ENCODE measurements around the gene COLGALT1. TPM values are rescaled to one million over a fixed set of nuclear protein-coding genes. Genes with fewer than 3 reads are reported as not detected.
A peak's percentile ranks its signal among the peaks of the same experiment; 100 is the strongest.

COLGALT1 gene
- total and polyA plus RNA-seq, 2 of the 8 experiments (the other 6 are each of a cell fraction or from before 2014, with no cell fraction given): 44.7 to 58.1 TPM

DNA sequence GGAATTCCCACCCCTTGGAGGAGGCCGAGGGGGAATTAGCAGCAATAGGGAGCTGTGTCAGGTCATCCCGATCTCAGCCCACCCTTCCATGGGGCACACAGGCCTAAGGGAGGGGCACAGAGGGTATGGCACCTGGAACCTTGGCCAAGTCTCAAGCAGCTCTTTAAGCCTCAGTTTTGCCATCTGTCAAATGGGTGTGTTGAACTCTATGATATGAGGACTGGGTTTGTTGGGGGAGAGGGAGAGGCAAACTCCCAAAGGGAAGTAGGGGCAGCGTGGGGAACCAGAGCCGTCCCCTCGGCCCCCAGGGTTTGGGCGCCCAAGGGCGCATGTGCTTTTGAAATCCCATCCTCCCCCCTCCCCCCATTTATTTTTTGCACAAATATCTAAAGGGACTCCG is 49.7 kb downstream of the COLGALT1 start:
- H2AK5ac ChIP-seq (ENCODE audit: low read depth, low read length): 0 out of 2 replicates have a peak overlapping the region, but pooled peaks have one; percentile 75
- H3K4me3 ChIP-seq (ENCODE audit: extremely low read depth in 1 of 4, insufficient read depth in 2 of 4, low read depth in 3 of 4, low read length in 4 of 4): peak overlapping the region in 3 of 4 experiments; percentile 1 to 58 (median 29); a peak in 3 of 8 replicates
- ChIA-PET CTCF (ENCODE audit: partially characterized antibody) (interaction anchor here (0.6 to 5.7 kb wide), 17 partner anchors 13 to 357 kb away, joined by 3 to 34 read pairs (median 5); no protein-coding TSS in a partner anchor), POLR2A (ENCODE audit: partially characterized antibody) (interaction anchor here (0.6 to 1.6 kb wide), 8 partner anchors 10 to 94 kb away, joined by 3 to 6 read pairs (median 3); partner anchors contain the start of gene PGLS)
- H3K9me3 ChIP-seq (ENCODE audit: insufficient read depth in 2 of 2, low read depth in 1 of 2, low read length in 1 of 2): no peaks in the 10 kb centered on the region
- no peak for FAIRE-seq
- no peak overlapping the region for H3K9ac ChIP-seq (replicated peaks in 1 of 4; ENCODE audit: extremely low read depth in 1 of 4, low read depth in 3 of 4, low read length in 3 of 4)
- H2BK15ac ChIP-seq (ENCODE audit: low read length): no peak overlapping the region
- H2BK12ac ChIP-seq (ENCODE audit: low read depth, low read length): no peak overlapping the region
- H2BK5ac ChIP-seq (ENCODE audit: low read depth, low read length): no peak overlapping the region
- H3K36me3 ChIP-seq (ENCODE audit: control insufficient read depth in 2 of 4, insufficient read depth in 4 of 4, low read length in 3 of 4): no peaks in the 10 kb centered on the region
- peak overlapping the region; percentile 7; the same call in 1 of the 2 replicates for H4K8ac ChIP-seq (ENCODE audit: extremely low read depth, insufficient read depth, low read length)
- no peak overlapping the region for H3K27ac ChIP-seq (ENCODE audit: low read depth, low read length)
- H3K14ac ChIP-seq (ENCODE audit: insufficient read length): no peak overlapping the region
- 88% methylated on average over 2 of the region's 8 CpGs; no CpG with 5 or more reads in 1 of the 2 experiments for WGBS, 2 experiments (ENCODE audit: extremely low coverage in 1 of 2, insufficient coverage in 1 of 2, insufficient read length in 1 of 2, insufficient replicate concordance in 2 of 2, low coverage in 1 of 2, low lambda C conversion rate in 2 of 2, missing lambda C conversion rate in 1 of 2)
- H3K56ac ChIP-seq (replicated peaks; ENCODE audit: insufficient read length, low read depth, low read length): no peak overlapping the region
- no peaks in the 10 kb centered on the region for H3K79me2 ChIP-seq (ENCODE audit: control insufficient read depth in 1 of 2, insufficient read depth in 2 of 2, low read length in 2 of 2)
- no peak overlapping the region for H2BK20ac ChIP-seq (ENCODE audit: low read length)
- TF ChIP-seq CHD2 (IDR thresholded peaks at IDR 0.05; ENCODE audit: low read length) (no peak), ZNF274 (IDR thresholded peaks at IDR 0.05; ENCODE audit: borderline replicate concordance, extremely low read depth, low read length) (no peak), RAD21 (IDR thresholded peaks at IDR 0.05 in 1 of 2, conservative IDR thresholded peaks at IDR 0.05 in 1 of 2; ENCODE audit: low read depth in 2 of 2, low read length in 2 of 2) (no peak), CEBPB (IDR thresholded peaks at IDR 0.05; ENCODE audit: low read depth, low read length) (no peak), SP1 (IDR thresholded peaks at IDR 0.05; ENCODE audit: low read depth, low read length) (no peak), HDAC2 (IDR thresholded peaks at IDR 0.05; ENCODE audit: borderline replicate concordance in 1 of 2, low read depth in 2 of 2, low read length in 2 of 2) (peak in 1 of 2 experiments; percentile 81; a peak in 1 of 4 replicates), GABPA (IDR thresholded peaks at IDR 0.05; ENCODE audit: borderline replicate concordance, insufficient read depth, low read length) (no peak), KDM1A (IDR thresholded peaks at IDR 0.05; ENCODE audit: borderline replicate concordance, low read length) (peak; percentile 96; the same call in 1 of the 2 replicates), E2F6 (IDR thresholded peaks at IDR 0.05) (no peak), CREB1 (IDR thresholded peaks at IDR 0.05) (no peak)
- peaks cover 0 to 18% (median 9%) of the 10 kb centered on the region in 4 experiments; a peak in 5 of 7 replicates for H3K4me1 ChIP-seq (replicated peaks in 1 of 4; ENCODE audit: control insufficient read depth in 3 of 4, insufficient read depth in 4 of 4, low read length in 3 of 4)
- no peak overlapping the region for H4K5ac ChIP-seq (ENCODE audit: insufficient read length, low read depth, low read length)
- DNase-seq (ENCODE audit: low read depth in 1 of 2, low spot score in 2 of 2): no peak
- H4K91ac ChIP-seq (replicated peaks; ENCODE audit: insufficient read length, low read length): no peak overlapping the region
- no peak overlapping the region for H3K18ac ChIP-seq (ENCODE audit: extremely low read depth, low read length)
- no peak overlapping the region for H2AFZ ChIP-seq (ENCODE audit: low read length)
- peaks cover 5% of the 10 kb centered on the region; the same call in 1 of the 2 replicates for H3K23me2 ChIP-seq (ENCODE audit: low read depth, low read length)
- peaks cover 0 to 6% of the 10 kb centered on the region in 2 experiments for H4K20me1 ChIP-seq (replicated peaks in 1 of 2; ENCODE audit: control insufficient read depth in 1 of 2, insufficient read depth in 2 of 2, low read length in 2 of 2)
- no peak overlapping the region for H3K23ac ChIP-seq (ENCODE audit: insufficient read length)
- H3K27me3 ChIP-seq (replicated peaks in 1 of 4; ENCODE audit: control insufficient read depth in 3 of 4, extremely low read depth in 1 of 4, insufficient read depth in 3 of 4, low read length in 3 of 4): no peaks in the 10 kb centered on the region; a peak in 1 of 7 replicates
- H3K79me1 ChIP-seq (ENCODE audit: low read depth, low read length): no peaks in the 10 kb centered on the region
- H3K4me2 ChIP-seq (ENCODE audit: insufficient read depth in 1 of 2, low read depth in 2 of 2, low read length in 2 of 2): peak overlapping the region; percentile 27 to 75; a peak in 3 of 4 replicates
- H3K4ac ChIP-seq (replicated peaks; ENCODE audit: insufficient read length, low read depth, low read length): no peak overlapping the region
- no peak overlapping the region for H2BK120ac ChIP-seq (replicated peaks; ENCODE audit: low read depth, low read length)
